ENCODE measurements around the gene DCANP1.

The DCANP1 gene

GRCh38 chr5:135468541-135468940 lies 21.4 kb upstream of the DCANP1 start:
- H3K4me1 Mint-ChIP-seq (ENCODE audit: low read depth): peaks cover 8% of the 10 kb centered on the region
- no peaks in the 10 kb centered on the region for H3K36me3 Mint-ChIP-seq (ENCODE audit: low read depth)
- no peaks in the 10 kb centered on the region for H3K9me3 Mint-ChIP-seq
- no peak overlapping the region for H3K4me3 Mint-ChIP-seq
- peaks cover 62% of the 10 kb centered on the region for H3K27me3 Mint-ChIP-seq
- no peak for DNase-seq
- H3K27ac Mint-ChIP-seq: no peak overlapping the region

- DNase-seq: no peak
- peaks cover 8% of the 10 kb centered on the region for H3K4me1 Mint-ChIP-seq (ENCODE audit: low read depth)
- no peaks in the 10 kb centered on the region for H3K9me3 Mint-ChIP-seq
- H3K4me3 Mint-ChIP-seq: no peak overlapping the region
- H3K27me3 Mint-ChIP-seq: peaks cover 64% of the 10 kb centered on the region
- no peak overlapping the region for H3K27ac Mint-ChIP-seq
- H3K36me3 Mint-ChIP-seq (ENCODE audit: low read depth): no peaks in the 10 kb centered on the region
Observed at GRCh38 chr5:135467871-135468485, 20.8 kb upstream of the DCANP1 start.

GRCh38 chr5:135467051-135467625 lies 20.0 kb upstream of the DCANP1 start:
- peaks cover 66% of the 10 kb centered on the region for H3K27me3 Mint-ChIP-seq
- no peak for DNase-seq
- H3K4me1 Mint-ChIP-seq (ENCODE audit: low read depth): peaks cover 11% of the 10 kb centered on the region
- no peaks in the 10 kb centered on the region for H3K9me3 Mint-ChIP-seq
- H3K4me3 Mint-ChIP-seq: no peak overlapping the region
- H3K27ac Mint-ChIP-seq: no peak overlapping the region
- no peaks in the 10 kb centered on the region for H3K36me3 Mint-ChIP-seq (ENCODE audit: low read depth)

GRCh38 chr5:135466178-135467050 lies 19.3 kb upstream of the DCANP1 start:
- Mint-ChIP-seq H3K4me3 (peak overlapping the region; percentile 52), H3K9me3 (no peaks in the 10 kb centered on the region), H3K27ac (no peak overlapping the region), H3K36me3 (ENCODE audit: low read depth) (no peaks in the 10 kb centered on the region), H3K4me1 (ENCODE audit: low read depth) (peaks cover 11% of the 10 kb centered on the region), H3K27me3 (peaks cover 63% of the 10 kb centered on the region)
- DNase-seq: peak; percentile 82

GRCh38 chr5:135465391-135466122 lies 18.4 kb upstream of the DCANP1 start:
- Mint-ChIP-seq H3K27ac (no peak overlapping the region), H3K4me1 (ENCODE audit: low read depth) (peaks cover 11% of the 10 kb centered on the region), H3K4me3 (no peak overlapping the region), H3K36me3 (ENCODE audit: low read depth) (no peaks in the 10 kb centered on the region), H3K9me3 (no peaks in the 10 kb centered on the region), H3K27me3 (peaks cover 62% of the 10 kb centered on the region)
- DNase-seq: no peak

- H3K36me3 Mint-ChIP-seq (ENCODE audit: low read depth): no peaks in the 10 kb centered on the region
- peaks cover 50% of the 10 kb centered on the region for H3K27me3 Mint-ChIP-seq
- no peak overlapping the region for H3K27ac Mint-ChIP-seq
- no peaks in the 10 kb centered on the region for H3K9me3 Mint-ChIP-seq
- no peak overlapping the region for H3K4me3 Mint-ChIP-seq
- peaks cover 11% of the 10 kb centered on the region for H3K4me1 Mint-ChIP-seq (ENCODE audit: low read depth)
- peak; percentile 43 for DNase-seq
Observed at GRCh38 chr5:135462304-135462703, 15.2 kb upstream of the DCANP1 start.

- DNase-seq: no peak
- Mint-ChIP-seq H3K36me3 (ENCODE audit: low read depth) (no peaks in the 10 kb centered on the region), H3K9me3 (no peaks in the 10 kb centered on the region), H3K4me1 (ENCODE audit: low read depth) (peaks cover 11% of the 10 kb centered on the region), H3K27me3 (peaks cover 48% of the 10 kb centered on the region), H3K4me3 (no peak overlapping the region), H3K27ac (no peak overlapping the region)
Observed at GRCh38 chr5:135461481-135462151, 14.5 kb upstream of the DCANP1 start.

GRCh38 chr5:135460246-135461033 lies 13.3 kb upstream of the DCANP1 start:
- peaks cover 43% of the 10 kb centered on the region for H3K27me3 Mint-ChIP-seq
- no peak for DNase-seq
- no peaks in the 10 kb centered on the region for H3K9me3 Mint-ChIP-seq
- no peak overlapping the region for H3K27ac Mint-ChIP-seq
- H3K36me3 Mint-ChIP-seq (ENCODE audit: low read depth): no peaks in the 10 kb centered on the region
- H3K4me1 Mint-ChIP-seq (ENCODE audit: low read depth): peaks cover 4% of the 10 kb centered on the region
- no peak overlapping the region for H3K4me3 Mint-ChIP-seq

- Mint-ChIP-seq H3K4me3 (no peak overlapping the region), H3K9me3 (no peaks in the 10 kb centered on the region), H3K27me3 (peaks cover 35% of the 10 kb centered on the region), H3K4me1 (ENCODE audit: low read depth) (peaks cover 4% of the 10 kb centered on the region), H3K27ac (no peak overlapping the region), H3K36me3 (ENCODE audit: low read depth) (no peaks in the 10 kb centered on the region)
- no peak for DNase-seq
Observed at GRCh38 chr5:135458921-135459331, 11.8 kb upstream of the DCANP1 start.

- peaks cover 4% of the 10 kb centered on the region for H3K4me1 Mint-ChIP-seq (ENCODE audit: low read depth)
- peaks cover 30% of the 10 kb centered on the region for H3K27me3 Mint-ChIP-seq
- H3K9me3 Mint-ChIP-seq: no peaks in the 10 kb centered on the region
- DNase-seq: no peak
- H3K27ac Mint-ChIP-seq: no peak overlapping the region
- no peak overlapping the region for H3K4me3 Mint-ChIP-seq
- no peaks in the 10 kb centered on the region for H3K36me3 Mint-ChIP-seq (ENCODE audit: low read depth)
Observed at GRCh38 chr5:135458356-135458755, 11.2 kb upstream of the DCANP1 start.

- no peak overlapping the region for H3K4me3 Mint-ChIP-seq
- no peaks in the 10 kb centered on the region for H3K9me3 Mint-ChIP-seq
- H3K36me3 Mint-ChIP-seq (ENCODE audit: low read depth): no peaks in the 10 kb centered on the region
- peaks cover 3% of the 10 kb centered on the region for H3K4me1 Mint-ChIP-seq (ENCODE audit: low read depth)
- peaks cover 30% of the 10 kb centered on the region for H3K27me3 Mint-ChIP-seq
- peak; percentile 72 for DNase-seq
- no peak overlapping the region for H3K27ac Mint-ChIP-seq
Observed at GRCh38 chr5:135457424-135458071, 10.4 kb upstream of the DCANP1 start.

GRCh38 chr5:135456238-135457099 lies 9.3 kb upstream of the DCANP1 start:
- H3K9me3 Mint-ChIP-seq: no peaks in the 10 kb centered on the region
- no peak overlapping the region for H3K27ac Mint-ChIP-seq
- H3K36me3 Mint-ChIP-seq (ENCODE audit: low read depth): no peaks in the 10 kb centered on the region
- H3K27me3 Mint-ChIP-seq: peaks cover 28% of the 10 kb centered on the region
- DNase-seq: no peak
- H3K4me1 Mint-ChIP-seq (ENCODE audit: low read depth): no peaks in the 10 kb centered on the region
- H3K4me3 Mint-ChIP-seq: no peak overlapping the region

Measured in activated T-cell treated with anti-CD3 and anti-CD28 coated beads, Interleukin-2, amount 50 U/mL, for 24 hours (primary cell).